NCI-H2171 (cell line): Measurements from ENCODE around the gene RNF220.

Source experiments
- DNase-seq: peaks from one replicate; lab custom pipeline; 2025; lab: John Stamatoyannopoulos, UW

The RNF220 gene

GRCh38 chr1:44407430-44408211, 2.6 kb downstream of the RNF220 start:
- no peak for DNase-seq

GRCh38 chr1:44408212-44408582, 3.1 kb downstream of the RNF220 start:
- no peak for DNase-seq

DNA sequence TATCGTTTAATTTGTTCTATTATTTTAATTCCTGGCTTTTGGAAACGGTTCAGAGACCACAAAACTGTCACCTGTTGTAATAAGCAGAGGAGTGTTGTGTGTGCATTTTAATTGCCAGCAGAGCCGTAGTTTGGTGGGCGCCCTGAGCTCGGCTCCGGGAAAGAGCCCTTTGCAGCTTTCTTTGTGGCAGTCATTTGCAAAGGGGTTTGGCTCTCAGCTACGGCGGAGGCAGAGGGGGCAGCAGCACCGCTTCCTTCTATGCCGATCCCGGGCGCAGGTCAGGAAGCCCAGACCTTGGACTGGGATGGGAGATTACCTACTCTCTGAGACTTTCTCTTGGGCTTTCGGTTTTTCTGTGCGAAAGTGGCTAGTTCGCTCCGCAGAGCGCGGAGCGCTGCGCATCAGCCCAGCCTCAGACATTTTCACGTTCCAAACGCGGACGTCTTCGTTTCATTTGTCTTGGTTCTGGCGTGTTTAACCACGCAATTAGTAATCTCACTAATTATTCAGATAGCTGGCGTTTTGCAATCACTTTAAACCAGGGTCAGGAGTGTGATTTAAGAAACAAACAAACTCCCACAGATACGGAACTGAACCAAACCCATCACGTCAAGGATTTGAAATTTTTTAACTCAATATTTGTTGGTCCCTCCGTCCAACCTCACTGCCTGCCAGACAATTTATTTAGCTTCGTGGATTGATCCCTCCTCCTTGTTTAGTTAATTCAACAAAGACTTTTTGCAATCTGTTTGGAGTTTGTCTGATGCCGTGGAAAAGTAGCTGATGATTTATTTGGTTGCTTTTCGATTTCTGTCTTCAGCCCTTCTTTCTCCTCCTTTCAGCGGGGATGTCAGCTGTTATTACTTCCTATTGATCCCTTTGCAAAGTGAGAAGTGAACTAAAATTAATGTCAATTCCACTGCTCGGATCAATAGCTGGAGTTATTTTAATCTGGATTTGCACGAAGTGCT, 3.9 kb downstream of the RNF220 start:
- no peak for DNase-seq

- DNase-seq: no peak
Measured at GRCh38 chr1:44409757-44410156, 4.7 kb downstream of the RNF220 start.

DNA sequence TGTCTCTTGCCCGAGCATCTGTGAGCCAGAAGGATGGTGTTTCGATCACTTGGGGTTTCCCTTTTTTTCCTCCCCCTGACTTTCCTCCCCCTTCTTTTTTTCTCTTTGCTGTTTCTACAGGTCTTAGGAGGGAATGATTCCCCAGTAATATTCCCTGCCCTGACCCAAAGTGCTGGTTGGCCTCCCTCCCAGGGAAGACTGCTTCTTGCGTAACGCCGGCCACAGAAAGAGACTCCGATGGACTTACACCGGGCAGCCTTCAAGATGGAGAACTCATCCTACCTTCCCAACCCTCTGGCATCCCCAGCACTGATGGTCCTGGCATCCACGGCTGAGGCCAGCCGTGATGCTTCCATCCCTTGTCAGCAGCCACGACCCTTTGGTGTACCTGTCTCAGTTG, 6.8 kb downstream of the RNF220 start:
- DNase-seq: no peak

DNA sequence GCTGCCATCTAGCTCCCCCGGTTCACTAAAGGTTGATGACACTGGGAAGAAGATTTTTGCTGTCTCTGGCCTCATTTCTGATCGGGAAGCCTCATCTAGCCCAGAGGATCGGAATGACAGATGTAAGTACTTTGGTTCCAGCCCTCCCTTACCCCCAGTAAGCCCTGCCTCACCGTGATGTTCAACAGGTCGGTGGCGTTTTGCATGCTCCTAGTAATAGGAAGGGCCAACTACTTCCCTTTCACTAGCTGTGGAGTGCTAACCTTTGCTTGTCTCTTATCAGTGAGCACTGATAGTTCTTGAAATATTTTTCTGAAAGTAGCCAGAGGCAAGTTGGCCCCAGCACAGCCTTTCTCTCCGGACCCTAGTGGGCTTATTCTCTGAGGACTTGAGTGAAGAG, 7.5 kb downstream of the RNF220 start:
- no peak for DNase-seq

GRCh38 chr1:44413740-44414139, 8.7 kb downstream of the RNF220 start:
- DNase-seq: no peak

- no peak for DNase-seq
Measured at GRCh38 chr1:44415013-44415412, 10.0 kb downstream of the RNF220 start.

GRCh38 chr1:44416408-44416807, 11.4 kb downstream of the RNF220 start:
- DNase-seq: no peak

DNA sequence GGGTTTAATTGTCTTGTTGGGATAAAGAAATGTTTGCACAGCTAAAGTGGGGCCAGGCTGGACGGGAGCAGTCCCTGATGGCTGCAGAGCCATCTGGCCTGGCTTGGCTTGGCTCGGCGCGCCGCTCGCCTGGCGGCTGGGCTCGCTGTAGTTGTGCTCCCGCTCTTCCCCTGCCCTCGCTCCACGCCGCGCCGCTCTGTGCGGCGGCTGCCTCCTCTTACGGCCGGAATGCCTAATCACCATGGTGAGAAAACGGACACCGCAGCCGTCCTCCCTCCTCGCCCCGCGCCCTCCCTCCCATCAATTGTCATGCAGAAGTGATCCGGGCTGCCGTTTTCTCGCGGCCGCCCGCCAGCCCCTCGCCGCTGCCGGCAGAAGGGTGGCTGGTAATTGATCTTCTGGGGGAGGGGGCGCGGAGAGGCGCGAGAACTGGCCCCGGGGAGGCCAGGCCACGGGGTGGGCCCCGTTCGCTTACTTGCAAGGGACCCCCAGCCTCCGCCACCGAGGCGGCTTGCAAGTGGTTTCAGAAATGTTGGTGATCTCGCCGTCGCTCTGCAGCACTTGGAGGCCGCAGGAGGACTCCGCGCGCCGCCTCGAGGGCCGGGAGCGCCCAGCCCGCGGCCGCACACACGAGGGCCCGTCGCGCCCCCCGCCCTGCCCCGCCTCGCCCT, 12.4 kb downstream of the RNF220 start:
- no peak for DNase-seq

DNA sequence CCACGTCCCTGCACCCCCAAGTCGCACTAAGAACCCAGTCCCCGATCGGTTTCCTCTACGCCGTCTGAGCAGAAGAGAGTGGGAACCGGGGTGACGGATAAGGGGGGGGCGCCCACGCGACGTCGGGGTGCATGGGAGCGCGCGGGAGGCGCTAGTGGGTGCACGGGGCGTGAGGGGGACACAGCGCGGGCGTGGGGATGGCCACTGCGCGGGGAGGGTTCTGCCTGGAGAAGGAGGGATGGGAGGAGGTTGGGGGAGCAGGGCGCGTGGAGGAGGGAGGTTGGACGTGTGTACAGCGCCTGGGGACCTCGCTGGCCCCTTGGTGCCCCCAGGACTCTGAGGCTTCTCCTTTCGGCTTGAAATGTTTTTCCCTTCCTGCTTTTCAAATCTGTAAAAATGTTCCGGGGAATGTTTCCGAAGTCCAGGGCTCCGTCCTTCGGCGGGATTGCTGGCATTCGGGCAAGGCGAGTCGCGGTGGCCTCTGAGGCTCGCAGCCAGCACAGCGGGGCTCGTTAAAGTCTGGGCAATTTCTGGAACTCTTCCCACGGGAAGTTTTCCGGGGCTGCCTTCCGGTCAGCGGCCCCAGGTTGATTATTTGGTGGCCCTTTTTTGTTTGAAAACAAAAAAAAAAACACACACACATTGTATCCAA, 13.1 kb downstream of the RNF220 start:
- DNase-seq: no peak

- DNase-seq: no peak
Measured at GRCh38 chr1:44419901-44420300, 14.8 kb downstream of the RNF220 start.

DNA sequence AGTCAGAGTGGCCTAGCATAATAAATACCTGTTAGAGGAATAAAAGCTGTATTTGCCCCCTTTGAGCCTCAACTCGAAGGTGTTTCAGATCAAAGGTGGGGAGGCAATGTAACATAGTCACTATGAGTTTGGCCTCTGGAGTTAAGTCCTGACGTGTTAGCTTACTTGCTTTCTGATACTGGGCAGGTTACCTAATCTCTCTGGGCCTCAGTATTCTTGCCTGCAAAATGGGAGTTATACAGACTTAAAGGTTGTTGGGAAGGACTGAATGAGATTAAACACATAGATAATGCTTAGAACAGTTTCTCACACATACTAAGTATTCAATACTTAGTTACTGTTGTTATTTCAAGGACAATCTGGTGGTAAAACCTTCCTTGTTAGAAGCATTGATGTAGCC, 15.5 kb downstream of the RNF220 start:
- DNase-seq: no peak

DNA sequence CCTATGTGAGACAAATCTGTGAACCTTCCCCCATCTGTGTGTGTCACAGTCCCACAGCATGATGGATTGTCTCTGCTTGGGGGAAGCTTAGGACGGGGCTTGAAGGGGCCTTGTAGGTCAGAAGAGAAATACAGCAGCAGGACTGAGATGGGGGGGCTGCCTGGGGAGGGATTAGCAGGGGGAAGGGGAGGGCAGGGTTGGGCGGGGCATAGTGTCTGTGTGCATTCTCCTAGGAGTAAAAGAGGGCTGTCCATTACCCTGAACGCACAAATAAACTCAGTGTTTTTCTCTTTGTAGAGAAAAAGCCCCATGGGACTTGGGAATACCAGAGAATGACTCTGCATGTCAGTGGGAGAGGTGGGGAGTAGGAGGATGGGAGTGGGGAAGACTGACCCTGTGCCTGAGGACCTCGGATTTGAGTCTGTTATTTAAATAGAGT, 16.4 kb downstream of the RNF220 start:
- no peak for DNase-seq

DNA sequence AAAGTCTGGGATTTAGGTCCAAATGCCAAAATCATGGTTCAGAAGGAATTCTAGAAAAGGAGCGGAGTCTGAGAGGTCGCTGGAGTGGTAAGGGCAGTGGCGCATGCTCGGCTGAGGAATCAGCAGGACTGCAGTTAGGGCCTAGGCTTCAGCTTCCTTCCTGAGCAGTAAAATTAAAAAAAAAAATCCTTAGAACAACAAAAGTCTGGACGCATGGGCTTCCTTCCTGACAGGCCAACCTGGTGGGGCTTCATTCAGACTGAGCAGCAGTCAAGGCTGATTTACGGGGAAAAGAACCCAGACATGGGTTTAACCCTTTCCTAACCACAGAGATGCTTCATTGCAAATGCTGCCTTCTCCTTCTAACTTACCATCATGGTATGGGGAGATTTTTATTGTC, 17.1 kb downstream of the RNF220 start:
- no peak for DNase-seq

DNA sequence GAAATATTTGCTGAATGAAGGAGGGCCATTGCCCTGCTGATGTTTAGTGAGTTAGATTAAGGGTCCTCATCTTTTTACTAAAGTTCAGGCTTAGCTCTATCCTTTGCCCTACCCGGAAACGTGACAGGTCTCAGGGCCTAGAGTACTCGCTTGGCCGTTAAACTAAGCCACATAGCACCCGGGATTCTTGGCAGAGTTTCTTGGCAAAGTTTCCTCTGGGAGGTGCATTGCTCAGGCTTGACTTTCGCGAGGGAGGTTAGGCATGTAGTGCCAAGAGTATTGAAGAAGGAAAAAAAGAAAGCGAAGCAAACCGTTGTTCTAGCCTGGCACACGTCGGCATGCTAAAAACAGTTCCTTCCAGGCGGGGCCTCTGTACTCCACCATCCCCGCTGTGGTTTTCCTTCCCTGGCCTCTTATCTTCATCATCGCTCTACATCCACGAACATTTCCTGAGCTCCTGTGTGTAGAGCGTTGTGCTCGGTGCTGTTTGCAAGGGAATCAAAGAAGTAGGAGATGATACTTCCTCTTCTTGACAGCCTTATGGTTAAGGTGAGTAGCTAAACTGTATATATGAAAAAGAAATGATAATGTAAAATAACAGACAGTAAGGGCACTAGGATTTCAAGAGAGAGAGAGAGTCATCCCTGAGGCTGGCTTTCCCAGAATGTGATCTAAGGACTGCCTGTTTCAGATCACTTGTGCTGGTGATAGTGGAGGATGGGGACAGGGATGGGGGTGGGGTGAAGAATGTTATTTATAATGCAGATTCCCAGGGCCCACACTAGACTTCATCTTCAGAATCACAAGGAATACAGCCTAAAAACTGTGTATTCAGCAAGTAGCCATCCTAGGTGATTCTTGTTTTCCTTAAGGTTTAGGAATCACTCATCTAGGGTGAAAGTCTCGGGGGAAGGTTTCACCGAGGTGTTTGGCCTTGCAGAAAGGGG, 18.8 kb downstream of the RNF220 start:
- no peak for DNase-seq

DNA sequence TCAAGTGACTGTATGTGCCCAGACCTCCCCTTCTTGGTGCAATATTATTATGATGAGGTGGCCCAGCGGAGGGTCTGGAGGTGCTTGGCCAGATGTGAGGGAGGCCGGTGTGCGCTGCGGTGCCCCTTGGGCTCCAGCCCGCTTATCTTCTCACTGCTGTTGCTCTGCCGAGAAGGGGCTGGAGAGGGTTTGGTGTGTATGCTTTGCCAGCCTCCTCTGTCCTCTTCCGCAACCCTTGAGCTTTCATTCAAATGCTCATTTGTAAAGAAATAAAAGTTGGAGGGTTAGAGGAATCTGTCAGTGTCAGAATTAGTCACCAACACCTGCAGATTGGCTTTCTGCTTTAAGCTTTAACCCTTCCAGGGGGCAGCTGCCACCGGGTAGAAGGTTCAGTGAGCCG, 19.7 kb downstream of the RNF220 start:
- no peak for DNase-seq

DNA sequence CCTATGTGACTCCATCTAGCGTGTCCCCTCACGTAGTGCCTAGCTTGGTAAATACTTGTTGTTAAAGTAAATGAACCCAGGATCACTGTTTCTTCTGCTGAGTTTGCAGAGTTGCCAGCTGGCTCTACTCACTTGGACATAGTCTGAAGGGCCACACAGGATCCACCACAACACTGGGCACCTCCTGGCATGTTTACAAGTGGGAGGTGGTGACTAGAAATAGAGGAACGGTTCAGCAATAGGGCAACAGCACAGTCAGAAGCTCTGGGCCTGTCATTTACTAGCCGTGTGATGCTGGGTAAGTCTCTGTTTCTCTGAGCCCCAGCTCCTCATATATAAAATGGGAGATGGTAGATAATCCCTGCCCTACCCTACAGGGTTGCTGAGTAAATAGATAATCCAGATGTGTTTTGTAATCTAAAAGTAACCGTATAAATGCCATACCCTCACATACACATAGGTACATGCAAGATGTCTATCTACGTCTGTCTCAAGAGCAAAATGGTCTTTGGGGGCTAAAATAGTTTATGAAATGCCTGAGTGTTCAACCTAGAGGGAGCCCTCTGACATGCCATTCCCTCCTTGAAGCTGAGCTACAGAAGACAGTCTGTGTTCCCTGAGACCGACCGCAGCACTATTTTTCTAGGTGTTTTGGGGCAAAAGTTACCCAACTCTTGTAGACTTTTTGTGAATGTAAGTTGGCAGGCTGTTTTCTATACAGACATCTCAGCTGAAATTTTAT, 20.5 kb downstream of the RNF220 start:
- DNase-seq: no peak

DNA sequence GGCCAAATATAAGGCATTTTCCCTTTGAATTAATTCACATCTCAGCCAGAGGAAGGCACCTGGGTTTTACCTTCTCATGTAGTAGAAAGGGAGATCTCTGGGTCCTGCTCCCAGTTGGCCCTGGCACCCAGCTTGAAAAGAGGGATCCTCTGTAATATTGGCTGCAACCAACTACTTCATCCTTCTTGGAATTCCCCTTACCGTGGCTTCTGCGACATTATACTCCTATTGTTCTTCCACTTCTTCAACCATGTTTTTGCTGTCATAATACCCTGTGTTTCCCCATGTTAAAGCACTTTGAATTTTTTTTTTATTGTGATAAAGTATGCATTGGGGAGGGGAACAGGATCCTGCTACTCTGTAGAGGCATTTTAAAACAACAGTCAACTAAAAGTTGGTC, 26.8 kb downstream of the RNF220 start:
- DNase-seq: no peak

DNA sequence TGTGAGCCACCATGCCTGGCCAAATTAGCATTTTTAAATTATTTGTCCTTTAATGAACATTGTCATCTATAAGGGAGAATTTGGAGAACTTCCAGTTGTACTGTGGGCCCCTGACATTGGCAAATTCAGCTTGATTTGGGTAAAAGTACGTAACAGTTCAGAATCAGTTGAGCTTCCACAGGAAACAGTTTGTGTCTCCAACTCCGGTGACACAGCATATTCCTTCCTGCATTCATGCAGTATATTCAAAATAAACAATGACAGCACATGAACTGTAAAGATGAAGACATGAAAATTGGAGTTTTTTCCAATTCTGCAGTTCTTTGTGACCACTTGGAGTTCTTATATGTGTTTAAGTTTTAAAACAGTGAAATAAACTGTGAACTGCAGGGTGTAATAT, 28.2 kb downstream of the RNF220 start:
- no peak for DNase-seq
